HepG2 (cell line): ENCODE measurements around the gene LST1. TPM values are rescaled to one million over a fixed set of nuclear protein-coding genes. Genes with fewer than 3 reads are reported as not detected.
A peak's percentile ranks its signal among the peaks of the same experiment; 100 is the strongest.

Experiments used
- AGO2 ChIP-seq: fragments of 200-400 bp; formaldehyde crosslinking; optimal IDR thresholded peaks from 2 replicates; pipeline ENCODE3; 2017; ENCODE audit warnings: mild to moderate bottlenecking, low read depth, low read length, moderate library complexity
- CHD4 ChIP-seq: fragments of 200-600 bp; sonication (generic); IDR thresholded peaks from 2 replicates; pipeline ENCODE4 v1.7.0; 2017; ENCODE audit warnings: mild to moderate bottlenecking, low read length, borderline replicate concordance
- DPF2 ChIP-seq: sonication (generic); formaldehyde crosslinking; IDR thresholded peaks from 2 replicates; pipeline ENCODE4 v1.4.0; 2020; ENCODE audit warnings: mild to moderate bottlenecking, low read depth, missing genetic modification reagents, borderline replicate concordance
- FOXM1 ChIP-seq: sonication (generic); formaldehyde crosslinking; IDR thresholded peaks from 2 replicates; pipeline ENCODE4 v1.5.0; 2020; ENCODE audit warnings: missing genetic modification reagents
- HOXA9 ChIP-seq: sonication (generic); formaldehyde crosslinking; IDR thresholded peaks from 2 replicates; pipeline ENCODE4 v1.8.1; 2022; ENCODE audit warnings: missing genetic modification reagents, mild to moderate bottlenecking, moderate library complexity, borderline replicate concordance
- IKZF4 ChIP-seq: sonication (generic); formaldehyde crosslinking; IDR thresholded peaks from 2 replicates; pipeline ENCODE4 v1.5.1; 2020; ENCODE audit warnings: borderline replicate concordance, mild to moderate bottlenecking, low read depth, missing genetic modification reagents; ENCODE audit errors: not compliant biosample characterization
- MBD4 ChIP-seq: IDR thresholded peaks from 2 replicates; pipeline ENCODE4 v1.6.1; 2012; ENCODE audit warnings: low read length, inconsistent platforms, borderline replicate concordance
- NR1H2 ChIP-seq: sonication (generic); formaldehyde crosslinking; IDR thresholded peaks from 2 replicates; pipeline ENCODE4 v1.8.1; 2022; ENCODE audit warnings: low read depth, missing genetic modification reagents, borderline replicate concordance
- PAWR ChIP-seq: sonication (generic); formaldehyde crosslinking; IDR thresholded peaks from 2 replicates; pipeline ENCODE4 v1.4.0; 2020; ENCODE audit warnings: missing genetic modification reagents, mild to moderate bottlenecking, borderline replicate concordance
- PPARG ChIP-seq: conservative IDR thresholded peaks from 2 replicates; pipeline ENCODE4 v1.6.1; 2016; ENCODE audit warnings: missing biosample characterization, missing genetic modification reagents
- SRSF1 ChIP-seq: fragments of 200-400 bp; formaldehyde crosslinking; optimal IDR thresholded peaks from 2 replicates; pipeline ENCODE3; 2017; ENCODE audit warnings: mild to moderate bottlenecking, low read depth, low read length, moderate library complexity
- TEAD3 ChIP-seq: optimal IDR thresholded peaks from 2 replicates; pipeline ENCODE3; 2016; ENCODE audit warnings: borderline replicate concordance
- TRAFD1 ChIP-seq: sonication (generic); formaldehyde crosslinking; IDR thresholded peaks from 2 replicates; pipeline ENCODE4 v1.5.1; 2020; ENCODE audit warnings: missing genetic modification reagents, mild to moderate bottlenecking, borderline replicate concordance
- WIZ ChIP-seq: sonication (generic); formaldehyde crosslinking; IDR thresholded peaks from 2 replicates; pipeline ENCODE4 v1.5.1; 2020; ENCODE audit warnings: mild to moderate bottlenecking, missing genetic modification reagents
- ZNF33B ChIP-seq: sonication (generic); formaldehyde crosslinking; IDR thresholded peaks from 2 replicates; pipeline ENCODE4 v1.5.1; 2020; ENCODE audit warnings: mild to moderate bottlenecking, missing genetic modification reagents
- ZNF34 ChIP-seq: sonication (generic); formaldehyde crosslinking; IDR thresholded peaks from 2 replicates; pipeline ENCODE4 v1.4.0; 2020; ENCODE audit warnings: mild to moderate bottlenecking, missing genetic modification reagents, borderline replicate concordance
- ZNF446 ChIP-seq: sonication (generic); formaldehyde crosslinking; IDR thresholded peaks from 2 replicates; pipeline ENCODE4 v1.5.0; 2020; ENCODE audit warnings: mild to moderate bottlenecking, missing genetic modification reagents
- ZNF709 ChIP-seq: sonication (generic); formaldehyde crosslinking; IDR thresholded peaks from 2 replicates; pipeline ENCODE4 v1.5.0; 2020; ENCODE audit warnings: mild to moderate bottlenecking, missing genetic modification reagents
- polyA plus RNA-seq, 8 experiments: library from polyadenylated mRNA; depleted of rRNA in 3 of 8; stranded (reverse) in 7 of 8; unstranded in 1 of 8; fragments of >200 nt; fragmentation: Illumina TruSeq in 4 of 8; extraction: Trizol in 4 of 8; gene quantifications; 2 replicates each; pipeline versions ENCODE4 v1.2.1 to v1.2.3, GENCODE V29; 2011 to 2016; ENCODE audit warnings: low read depth in 4 of 8, missing spikeins in 1 of 8, mixed read lengths in 1 of 8; ENCODE audit not compliant: insufficient read depth in 1 of 8
- total RNA-seq, 5 experiments: library from RNA; depleted of rRNA; stranded (reverse); fragments of >200 nt; fragmentation: Illumina TruSeq; extraction: Trizol; gene quantifications; 2 replicates each; pipeline ENCODE4 v1.2.3, GENCODE V29; 2016; ENCODE audit warnings: low read depth in 1 of 5
- TF ChIP-seq, protein P1 (sequence below): sonication (generic); formaldehyde crosslinking; IDR thresholded peaks from 2 replicates; pipeline ENCODE4 v1.5.0; 2020; ENCODE audit warnings: missing genetic modification reagents
- TF ChIP-seq, protein P2 (sequence below): sonication (generic); formaldehyde crosslinking; IDR thresholded peaks from 2 replicates; pipeline ENCODE4 v1.5.1; 2020; ENCODE audit warnings: mild to moderate bottlenecking, missing genetic modification reagents, borderline replicate concordance
- TF ChIP-seq, protein P3 (sequence below): sonication (generic); formaldehyde crosslinking; IDR thresholded peaks from 2 replicates; pipeline ENCODE4 v1.4.0; 2020; ENCODE audit warnings: missing genetic modification reagents
- TF ChIP-seq, protein P4 (sequence below): sonication (generic); formaldehyde crosslinking; IDR thresholded peaks from 2 replicates; pipeline ENCODE4 v1.4.0; 2020; ENCODE audit warnings: mild to moderate bottlenecking, missing genetic modification reagents

The LST1 gene
- total and polyA plus RNA-seq, 2 of the 13 experiments (the other 11 are each of a cell fraction or from before 2014, with no cell fraction given) = not detected

DNA sequence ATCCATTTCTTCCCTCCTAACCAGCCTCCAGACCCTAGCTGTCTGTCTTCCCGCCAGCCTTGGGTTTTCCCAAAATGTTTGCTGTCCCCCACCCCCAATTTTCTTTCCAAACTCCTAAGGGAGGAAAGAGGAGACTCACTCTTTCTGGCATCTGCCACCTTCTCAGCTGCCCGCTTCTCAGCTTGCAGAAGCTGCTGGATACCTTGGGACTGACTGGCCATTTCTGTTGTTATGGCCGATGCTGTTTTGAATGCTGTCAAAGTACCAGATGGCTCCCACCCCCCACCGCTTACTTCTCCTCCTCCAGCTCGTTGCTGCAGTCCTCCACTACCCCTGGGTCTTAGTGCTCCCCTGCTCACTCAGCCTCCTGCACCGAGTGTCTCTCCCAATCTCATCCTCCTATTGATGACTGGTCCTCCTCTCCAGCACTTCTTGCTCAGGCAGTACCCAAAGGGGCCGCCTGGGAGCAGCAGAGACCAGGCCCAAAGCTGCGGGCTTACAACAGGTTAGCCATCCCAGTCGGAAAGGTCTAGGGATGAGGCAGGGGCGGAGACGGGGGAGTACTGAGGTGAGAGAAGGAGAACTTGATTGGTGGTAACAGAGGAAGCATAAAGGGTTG, 39.6 kb upstream of the LST1 start, which contains the start of gene ATP6V1G2 (continued):
- TF ChIP-seq TEAD3 (peak; percentile 71), WIZ (no peak), ZNF709 (CRISPR knock-in tag) (0 out of 2 replicates have a peak, but pooled peaks have one; percentile 15), TRAFD1 (CRISPR knock-in tag) (no peak), PPARG (CRISPR knock-in tag) (peak; percentile 53; the same call in 1 of the 2 replicates), PAWR (CRISPR knock-in tag) (no peak), ZNF446 (no peak), FOXM1 (CRISPR knock-in tag) (no peak), CHD4 (no peak), SRSF1 (no peak), DPF2 (CRISPR knock-in tag) (no peak), ZNF34 (no peak), NR1H2 (CRISPR knock-in tag) (no peak), ZNF33B (no peak), MBD4 (no peak), IKZF4 (CRISPR knock-in tag) (no peak), HOXA9 (CRISPR knock-in tag) (no peak), AGO2 (no peak)
- TF ChIP-seq, protein P1, sequence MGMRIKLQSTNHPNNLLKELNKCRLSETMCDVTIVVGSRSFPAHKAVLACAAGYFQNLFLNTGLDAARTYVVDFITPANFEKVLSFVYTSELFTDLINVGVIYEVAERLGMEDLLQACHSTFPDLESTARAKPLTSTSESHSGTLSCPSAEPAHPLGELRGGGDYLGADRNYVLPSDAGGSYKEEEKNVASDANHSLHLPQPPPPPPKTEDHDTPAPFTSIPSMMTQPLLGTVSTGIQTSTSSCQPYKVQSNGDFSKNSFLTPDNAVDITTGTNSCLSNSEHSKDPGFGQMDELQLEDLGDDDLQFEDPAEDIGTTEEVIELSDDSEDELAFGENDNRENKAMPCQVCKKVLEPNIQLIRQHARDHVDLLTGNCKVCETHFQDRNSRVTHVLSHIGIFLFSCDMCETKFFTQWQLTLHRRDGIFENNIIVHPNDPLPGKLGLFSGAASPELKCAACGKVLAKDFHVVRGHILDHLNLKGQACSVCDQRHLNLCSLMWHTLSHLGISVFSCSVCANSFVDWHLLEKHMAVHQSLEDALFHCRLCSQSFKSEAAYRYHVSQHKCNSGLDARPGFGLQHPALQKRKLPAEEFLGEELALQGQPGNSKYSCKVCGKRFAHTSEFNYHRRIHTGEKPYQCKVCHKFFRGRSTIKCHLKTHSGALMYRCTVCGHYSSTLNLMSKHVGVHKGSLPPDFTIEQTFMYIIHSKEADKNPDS (CRISPR knock-in tag) = peak; percentile 75; the same call in 1 of the 2 replicates
- TF ChIP-seq, protein P2, sequence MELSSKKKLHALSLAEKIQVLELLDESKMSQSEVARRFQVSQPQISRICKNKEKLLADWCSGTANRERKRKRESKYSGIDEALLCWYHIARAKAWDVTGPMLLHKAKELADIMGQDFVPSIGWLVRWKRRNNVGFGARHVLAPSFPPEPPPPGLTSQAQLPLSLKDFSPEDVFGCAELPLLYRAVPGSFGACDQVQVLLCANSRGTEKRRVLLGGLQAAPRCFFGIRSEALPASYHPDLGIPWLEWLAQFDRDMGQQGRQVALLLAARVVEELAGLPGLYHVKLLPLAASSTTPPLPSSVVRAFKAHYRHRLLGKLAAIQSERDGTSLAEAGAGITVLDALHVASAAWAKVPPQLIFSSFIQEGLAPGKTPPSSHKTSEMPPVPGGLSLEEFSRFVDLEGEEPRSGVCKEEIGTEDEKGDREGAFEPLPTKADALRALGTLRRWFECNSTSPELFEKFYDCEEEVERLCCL (CRISPR knock-in tag) = no peak
- TF ChIP-seq, protein P3, sequence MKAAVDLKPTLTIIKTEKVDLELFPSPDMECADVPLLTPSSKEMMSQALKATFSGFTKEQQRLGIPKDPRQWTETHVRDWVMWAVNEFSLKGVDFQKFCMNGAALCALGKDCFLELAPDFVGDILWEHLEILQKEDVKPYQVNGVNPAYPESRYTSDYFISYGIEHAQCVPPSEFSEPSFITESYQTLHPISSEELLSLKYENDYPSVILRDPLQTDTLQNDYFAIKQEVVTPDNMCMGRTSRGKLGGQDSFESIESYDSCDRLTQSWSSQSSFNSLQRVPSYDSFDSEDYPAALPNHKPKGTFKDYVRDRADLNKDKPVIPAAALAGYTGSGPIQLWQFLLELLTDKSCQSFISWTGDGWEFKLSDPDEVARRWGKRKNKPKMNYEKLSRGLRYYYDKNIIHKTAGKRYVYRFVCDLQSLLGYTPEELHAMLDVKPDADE (CRISPR knock-in tag) = no peak
- TF ChIP-seq, protein P4, sequence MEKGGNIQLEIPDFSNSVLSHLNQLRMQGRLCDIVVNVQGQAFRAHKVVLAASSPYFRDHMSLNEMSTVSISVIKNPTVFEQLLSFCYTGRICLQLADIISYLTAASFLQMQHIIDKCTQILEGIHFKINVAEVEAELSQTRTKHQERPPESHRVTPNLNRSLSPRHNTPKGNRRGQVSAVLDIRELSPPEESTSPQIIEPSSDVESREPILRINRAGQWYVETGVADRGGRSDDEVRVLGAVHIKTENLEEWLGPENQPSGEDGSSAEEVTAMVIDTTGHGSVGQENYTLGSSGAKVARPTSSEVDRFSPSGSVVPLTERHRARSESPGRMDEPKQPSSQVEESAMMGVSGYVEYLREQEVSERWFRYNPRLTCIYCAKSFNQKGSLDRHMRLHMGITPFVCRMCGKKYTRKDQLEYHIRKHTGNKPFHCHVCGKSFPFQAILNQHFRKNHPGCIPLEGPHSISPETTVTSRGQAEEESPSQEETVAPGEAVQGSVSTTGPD (CRISPR knock-in tag) = no peak
